GM23338 (cell line): ENCODE measurements around the gene DTNB. TPM values are rescaled to one million over a fixed set of nuclear protein-coding genes. Genes with fewer than 3 reads are reported as not detected.
A peak's percentile ranks its signal among the peaks of the same experiment; 100 is the strongest.

ENCODE experiments used
- ATAC-seq: fragments of 200-7000 bp; cut with Tn5 transposase; 3 replicates; pipeline ENCODE4 v1.9.1; 2020
- DNase-seq: peaks from one replicate; pipeline ENCODE4 v3.0.0-alpha.2; 2015; ENCODE audit warnings: low spot score
- H2AFZ ChIP-seq: fragments of 200-600 bp; sonication (generic); 2 replicates; pipeline ENCODE4 v1.8.0; 2016; ENCODE audit warnings: antibody characterized with exemption, mild to moderate bottlenecking, moderate library complexity
- H3F3A ChIP-seq: fragments of 200-600 bp; sonication (generic); replicated peaks from 2 replicates; pipeline ENCODE4 v1.8.0; 2017; ENCODE audit warnings: antibody characterized with exemption, mixed run types, low read depth
- H3K27ac ChIP-seq: fragments of 200-600 bp; sonication (generic); 2 replicates; pipeline ENCODE4 v1.6.1; 2016; ENCODE audit warnings: low read depth
- H3K27me3 ChIP-seq: fragments of 200-600 bp; sonication (generic); 2 replicates; pipeline ENCODE4 v1.8.0; 2016; ENCODE audit warnings: mild to moderate bottlenecking, mixed run types, moderate library complexity; ENCODE audit not compliant: insufficient read depth
- H3K36me3 ChIP-seq: fragments of 200-600 bp; sonication (generic); 2 replicates; pipeline ENCODE4 v1.8.0; 2016; ENCODE audit warnings: mild to moderate bottlenecking; ENCODE audit not compliant: insufficient read depth
- H3K4me1 ChIP-seq: fragments of 200-600 bp; sonication (generic); 2 replicates; pipeline ENCODE4 v1.8.0; 2016; ENCODE audit warnings: mild to moderate bottlenecking, moderate library complexity; ENCODE audit not compliant: insufficient read depth
- H3K4me2 ChIP-seq: fragments of 200-600 bp; sonication (generic); 2 replicates; pipeline ENCODE4 v1.7.1; 2017; ENCODE audit warnings: mixed run types
- H3K4me3 ChIP-seq: fragments of 200-600 bp; sonication (generic); 2 replicates; pipeline ENCODE4 v1.6.1; 2016; ENCODE audit warnings: mixed run types
- H3K79me2 ChIP-seq: fragments of 200-600 bp; sonication (generic); replicated peaks from 2 replicates; pipeline ENCODE4 v1.8.0; 2017; ENCODE audit warnings: mild to moderate bottlenecking; ENCODE audit not compliant: insufficient read depth
- H3K9me2 ChIP-seq: fragments of 200-600 bp; sonication (generic); 2 replicates; pipeline ENCODE4 v1.8.0; 2017; ENCODE audit not compliant: insufficient read depth
- H4K20me1 ChIP-seq: fragments of 200-600 bp; sonication (generic); replicated peaks from 2 replicates; pipeline ENCODE4 v1.8.0; 2017; ENCODE audit warnings: mild to moderate bottlenecking; ENCODE audit not compliant: insufficient read depth
- H3K27ac Mint-ChIP-seq: 2 replicates; pipeline ENCODE4 v1.8.0; 2020; ENCODE audit warnings: inconsistent platforms, mild to moderate bottlenecking, moderate library complexity, mixed read lengths
- H3K27me3 Mint-ChIP-seq: 3 replicates; pipeline ENCODE4 v1.8.0; 2022; ENCODE audit warnings: low read depth, mild to moderate bottlenecking, moderate library complexity, mixed read lengths, inconsistent platforms; ENCODE audit not compliant: insufficient read depth, poor library complexity
- H3K36me3 Mint-ChIP-seq: 3 replicates; pipeline ENCODE4 v1.8.0; 2021; ENCODE audit warnings: low read depth, mild to moderate bottlenecking, inconsistent platforms, moderate library complexity, mixed read lengths
- H3K4me1 Mint-ChIP-seq: 3 replicates; pipeline ENCODE4 v1.8.0; 2020; ENCODE audit warnings: mild to moderate bottlenecking, inconsistent platforms, mixed read lengths
- H3K4me3 Mint-ChIP-seq: 3 replicates; pipeline ENCODE4 v1.8.0; 2021; ENCODE audit warnings: moderate library complexity, mild to moderate bottlenecking, inconsistent platforms, mixed read lengths
- H3K9me3 Mint-ChIP-seq: 3 replicates; pipeline ENCODE4 v1.8.0; 2020; ENCODE audit warnings: moderate library complexity, mild to moderate bottlenecking, inconsistent platforms, mixed read lengths
- CREB1 ChIP-seq: fragments of 250-450 bp; sonication (Bioruptor Pico); IDR thresholded peaks from 2 replicates; pipeline ENCODE4 v1.5.0; 2020; ENCODE audit warnings: low read depth, mild to moderate bottlenecking, moderate library complexity
- CTCF ChIP-seq, 2 experiments: fragments of 200-600 bp in 1 of 2; sonication (generic) in 1 of 2; conservative IDR thresholded peaks; 2 replicates each; pipeline versions ENCODE4 v1.5.1 to v1.6.1; 2016 to 2017; ENCODE audit warnings: antibody characterized with exemption in 2 of 2, low read depth in 2 of 2, mild to moderate bottlenecking in 2 of 2, moderate library complexity in 1 of 2
- ETS1 ChIP-seq: IDR thresholded peaks from 2 replicates; pipeline ENCODE4 v1.6.1; 2016; ENCODE audit warnings: antibody characterized with exemption
- EZH2 ChIP-seq: fragments of 200-600 bp; sonication (generic); IDR thresholded peaks from one replicate; pipeline ENCODE4 v1.8.0; 2017; ENCODE audit warnings: antibody characterized with exemption, mild to moderate bottlenecking, low read depth; ENCODE audit not compliant: unreplicated experiment
- JUNB ChIP-seq: IDR thresholded peaks from one replicate; pipeline ENCODE4 v1.6.1; 2016; ENCODE audit warnings: antibody characterized with exemption; ENCODE audit not compliant: unreplicated experiment
- NANOG ChIP-seq: IDR thresholded peaks from 2 replicates; pipeline ENCODE4 v1.6.1; 2016; ENCODE audit warnings: antibody characterized with exemption, borderline replicate concordance
- REST ChIP-seq: IDR thresholded peaks from one replicate; pipeline ENCODE4 v1.6.1; 2018; ENCODE audit warnings: antibody characterized with exemption; ENCODE audit not compliant: unreplicated experiment
- ZNF114 ChIP-seq: fragments of 250-450 bp; sonication (Bioruptor Pico); IDR thresholded peaks from 2 replicates; pipeline ENCODE4 v1.5.0; 2020; ENCODE audit warnings: mild to moderate bottlenecking, moderate library complexity
- polyA plus RNA-seq: library from polyadenylated mRNA; unstranded; fragments of >200 nt; fragmentation: Nextera tagmentation; extraction: Ambion mirVana; gene quantifications from 2 replicates; pipeline ENCODE4 v1.2.1, GENCODE V29; 2016
- total RNA-seq: library from RNA; depleted of rRNA; stranded (reverse); fragments of >200 nt; shearing (Covaris generic); gene quantifications from 2 replicates; pipeline ENCODE4 v1.2.3, GENCODE V29; 2014

The DTNB gene
- total and polyA plus RNA-seq, 2 experiments from 2014 or later = 22.1 to 29.4 TPM

- Histone ChIP-seq H4K20me1 (no peaks in the 10 kb centered on the region; the same call in 1 of the 2 replicates), H3K4me1 (peaks cover 41% of the 10 kb centered on the region), H3F3A (0 out of 2 replicates have a peak, but pooled peaks cover 8% of the 10 kb centered on the region), H3K4me2 (no peak overlapping the region), H3K27me3 (0 out of 2 replicates have a peak, but pooled peaks cover 3% of the 10 kb centered on the region), H3K36me3 (no peaks in the 10 kb centered on the region), H3K27ac (no peak overlapping the region), H3K4me3 (no peak overlapping the region), H3K79me2 (0 out of 2 replicates have a peak, but pooled peaks cover 3% of the 10 kb centered on the region), H2AFZ (no peak overlapping the region), H3K9me2 (no peaks in the 10 kb centered on the region)
- TF ChIP-seq CTCF (conservative IDR thresholded peaks at IDR 0.05; ENCODE audit: low read depth in 2 of 2) (peak; percentile 15 to 49; a peak in 2 of 4 replicates), CREB1 (CRISPR knock-in tag) (no peak)
- H3K27ac Mint-ChIP-seq = no peak overlapping the region
- H3K4me3 Mint-ChIP-seq = no peak overlapping the region; the same call in 2 of the 3 replicates
- ATAC-seq (no peak), DNase-seq (no peak)
- peaks cover 11% of the 10 kb centered on the region for H3K27me3 Mint-ChIP-seq
- H3K36me3 Mint-ChIP-seq = no peaks in the 10 kb centered on the region
- no peaks in the 10 kb centered on the region for H3K9me3 Mint-ChIP-seq
- H3K4me1 Mint-ChIP-seq = peaks cover 58% of the 10 kb centered on the region
These were observed 336.1 kb downstream of the DTNB start for GRCh38 chr2:25337276-25337675.

DNA sequence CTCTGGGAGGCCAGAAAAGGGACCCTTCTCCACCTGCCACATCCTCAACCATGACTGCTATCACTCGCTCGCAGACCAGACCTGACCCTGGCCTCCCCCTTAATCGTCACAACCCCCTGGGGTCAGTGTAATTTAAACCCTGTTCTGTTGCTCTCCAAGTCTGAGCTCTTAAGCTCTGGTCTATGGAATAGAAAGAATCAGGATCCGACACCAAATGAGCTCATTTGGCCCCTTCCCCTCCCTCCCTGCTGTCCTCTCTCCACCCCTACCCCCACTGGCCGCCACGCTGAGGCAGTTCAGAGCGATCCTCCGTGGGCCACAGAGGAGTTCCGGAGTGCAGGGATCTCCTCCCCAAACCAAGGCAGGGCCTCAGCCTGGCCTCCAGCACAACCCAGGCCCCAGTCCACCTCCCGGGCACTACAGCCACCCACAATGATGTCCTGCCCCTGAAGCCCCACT is 337.0 kb downstream of the DTNB start:
- no peak overlapping the region for H3K4me3 ChIP-seq
- H3K27ac ChIP-seq = no peak overlapping the region
- TF ChIP-seq REST = no peak
- no peak for TF ChIP-seq JUNB
- no peak for TF ChIP-seq ZNF114 (CRISPR knock-in tag)
- no peak for TF ChIP-seq EZH2
- no peak for TF ChIP-seq CREB1 (CRISPR knock-in tag)
- no peak for TF ChIP-seq CTCF (conservative IDR thresholded peaks at IDR 0.05; ENCODE audit: low read depth in 2 of 2)
- no peak for TF ChIP-seq NANOG
- TF ChIP-seq ETS1 = no peak
- H3K36me3 Mint-ChIP-seq = no peaks in the 10 kb centered on the region
- peaks cover 41% of the 10 kb centered on the region for H3K4me1 ChIP-seq
- H3K4me3 Mint-ChIP-seq = peak overlapping the region; percentile 7; the same call in 1 of the 3 replicates
- no peaks in the 10 kb centered on the region for H3K9me2 ChIP-seq
- no peak overlapping the region for H3K27ac Mint-ChIP-seq
- no peaks in the 10 kb centered on the region; the same call in 1 of the 2 replicates for H4K20me1 ChIP-seq
- ATAC-seq (peak; percentile 19), DNase-seq (no peak)
- peak overlapping the region; percentile 57; the same call in 1 of the 2 replicates for H3K4me2 ChIP-seq
- H3K4me1 Mint-ChIP-seq = peaks cover 63% of the 10 kb centered on the region
- 0 out of 2 replicates have a peak, but pooled peaks cover 3% of the 10 kb centered on the region for H3K79me2 ChIP-seq
- H3K27me3 ChIP-seq = 0 out of 2 replicates have a peak, but pooled peaks cover 3% of the 10 kb centered on the region
- H3K36me3 ChIP-seq = no peaks in the 10 kb centered on the region
- no peaks in the 10 kb centered on the region for H3K9me3 Mint-ChIP-seq
- 0 out of 2 replicates have a peak, but pooled peaks cover 8% of the 10 kb centered on the region for H3F3A ChIP-seq
- H2AFZ ChIP-seq = no peak overlapping the region
- H3K27me3 Mint-ChIP-seq = peaks cover 18% of the 10 kb centered on the region
